Vagina (tissue), 2 donors: Measurements from ENCODE around the gene RRAS. TPM values are rescaled to one million over a fixed set of nuclear protein-coding genes. Genes with fewer than 3 reads are reported as not detected.

Experiments used
- DNase-seq, 2 donors: peaks; one replicate each; pipeline ENCODE4 v3.0.0-alpha.2; 2017; ENCODE audit errors: extremely low spot score in 2 of 2
- H3K27ac ChIP-seq: fragments of 200-600 bp; sonication (generic); one replicate; pipeline ENCODE4 v1.5.1; 2019
- H3K27me3 ChIP-seq: fragments of 200-600 bp; sonication (generic); one replicate; pipeline ENCODE4 v1.5.1; 2019
- H3K36me3 ChIP-seq, 2 donors: fragments of 200-600 bp; sonication (generic); one replicate each; pipeline ENCODE4 v1.5.1; 2017 to 2019
- H3K4me1 ChIP-seq: fragments of 200-600 bp; sonication (generic); one replicate; pipeline ENCODE4 v1.5.1; 2019
- H3K4me3 ChIP-seq, 2 donors: fragments of 200-600 bp; sonication (generic); 1 replicate in 1 of 2; 2 replicates in 1 of 2; pipeline ENCODE4 v1.5.1; 2016 to 2019
- H3K9me3 ChIP-seq: fragments of 200-600 bp; sonication (generic); one replicate; pipeline ENCODE4 v1.5.1; 2019
- CTCF ChIP-seq, 3 experiments: fragments of 450-650 bp in 2 of 3; fragments of 200-600 bp in 1 of 3; sonication (generic) in 1 of 3; IDR thresholded peaks; one replicate each; pipeline ENCODE4 v1.5.1; 2017 to 2019; ENCODE audit warnings: antibody characterized with exemption in 3 of 3, mild to moderate bottlenecking in 2 of 3, moderate library complexity in 2 of 3
- POLR2A ChIP-seq, 2 donors: fragments of 450-650 bp; IDR thresholded peaks; one replicate each; pipeline ENCODE4 v1.6.1; 2017; ENCODE audit warnings: antibody characterized with exemption in 2 of 2, mild to moderate bottlenecking in 2 of 2, moderate library complexity in 2 of 2
- POLR2AphosphoS5 ChIP-seq, 2 donors: sonication (generic); formaldehyde crosslinking; IDR thresholded peaks; one replicate each; pipeline ENCODE4 v1.9.0; 2017; ENCODE audit warnings: antibody characterized with exemption in 2 of 2, mild to moderate bottlenecking in 2 of 2, low read depth in 1 of 2; ENCODE audit not compliant: insufficient read depth in 1 of 2
- intact Hi-C: fragments of 100-400 bp; cut with DNase I; formaldehyde crosslinking; loops from one replicate; pipeline ENCODE4 v1.15.1; 2023
- total RNA-seq: library from RNA; depleted of rRNA; stranded (reverse); fragments of >200 nt; gene quantifications from one replicate; pipeline ENCODE4 v1.2.3, GENCODE V29; 2016

Gene RRAS
- total RNA-seq, 1 donor from 2014 or later = 112 TPM

DNA sequence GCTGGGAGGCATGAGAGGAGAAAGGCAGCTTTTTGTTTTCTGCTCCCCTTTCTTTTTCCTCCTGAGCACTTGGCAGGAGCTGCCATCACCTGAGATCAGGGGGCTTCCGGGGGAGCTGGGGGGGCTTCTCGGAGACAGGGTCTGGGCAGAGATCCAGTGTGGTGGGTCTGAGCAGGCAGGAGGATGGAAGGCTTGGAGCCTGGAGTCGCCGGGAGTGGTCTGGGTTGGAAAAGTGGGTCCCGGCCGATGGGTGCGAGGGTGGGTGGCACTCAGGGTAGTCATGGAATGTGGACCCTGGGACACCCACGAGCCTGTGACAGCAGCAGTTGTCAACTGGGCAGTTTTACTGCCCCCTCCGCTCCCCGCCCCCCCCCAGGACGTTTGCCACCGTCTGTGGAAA is 47.2 kb upstream of the RRAS start:
- no peak for DNase-seq
- intact Hi-C loops = no loop called here
- no peaks in the 10 kb centered on the region for H3K27me3 ChIP-seq
- H3K4me3 ChIP-seq = no peak overlapping the region
- peaks cover 21% of the 10 kb centered on the region for H3K4me1 ChIP-seq
- H3K9me3 ChIP-seq = no peaks in the 10 kb centered on the region
- peaks cover 0 to 46% of the 10 kb centered on the region in 2 donors for H3K36me3 ChIP-seq
- H3K27ac ChIP-seq = no peak overlapping the region
- no peak for TF ChIP-seq POLR2AphosphoS5 (IDR thresholded peaks at IDR 0.05; ENCODE audit: insufficient read depth in 1 of 2, low read depth in 1 of 2)
- no peak for TF ChIP-seq POLR2A (IDR thresholded peaks at IDR 0.05)
- TF ChIP-seq CTCF (IDR thresholded peaks at IDR 0.05) = no peak

GRCh38 chr19:49686503-49687088 is 46.7 kb upstream of the RRAS start:
- H3K27ac ChIP-seq = no peak overlapping the region
- no peaks in the 10 kb centered on the region for H3K9me3 ChIP-seq
- no peaks in the 10 kb centered on the region for H3K27me3 ChIP-seq
- H3K36me3 ChIP-seq = peaks cover 0 to 52% of the 10 kb centered on the region in 2 donors
- TF ChIP-seq POLR2AphosphoS5 (IDR thresholded peaks at IDR 0.05; ENCODE audit: insufficient read depth in 1 of 2, low read depth in 1 of 2) (no peak), POLR2A (IDR thresholded peaks at IDR 0.05) (no peak), CTCF (IDR thresholded peaks at IDR 0.05) (no peak)
- intact Hi-C loops = no loop called here
- H3K4me3 ChIP-seq = no peak overlapping the region
- H3K4me1 ChIP-seq = peaks cover 20% of the 10 kb centered on the region
- no peak for DNase-seq

DNA sequence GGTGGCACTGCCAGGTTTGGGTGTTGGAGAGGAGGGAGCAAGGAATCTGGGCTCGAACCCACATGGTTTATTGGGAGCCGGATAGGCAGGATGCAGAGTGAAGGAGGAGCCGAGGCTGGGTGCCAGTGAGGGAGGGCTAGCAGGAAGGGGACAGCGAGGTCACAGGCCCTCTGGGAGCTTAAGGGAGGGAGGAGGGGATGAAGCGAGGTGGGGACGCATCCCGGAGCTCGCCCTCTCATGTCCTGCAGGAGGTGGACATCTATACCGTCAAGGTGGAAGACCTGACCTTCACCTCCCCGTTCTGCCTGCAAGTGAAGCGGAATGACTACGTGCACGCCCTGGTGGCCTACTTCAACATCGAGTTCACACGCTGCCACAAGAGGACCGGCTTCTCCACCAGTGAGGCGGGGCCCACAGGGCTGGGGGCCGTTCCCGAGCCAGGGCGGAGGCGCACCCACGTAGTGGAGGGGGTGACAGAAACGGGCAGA is 45.9 kb upstream of the RRAS start:
- intact Hi-C loops = no loop called here
- Histone ChIP-seq H3K36me3 (peaks cover 0 to 58% of the 10 kb centered on the region in 2 donors), H3K27me3 (no peaks in the 10 kb centered on the region), H3K4me1 (peaks cover 22% of the 10 kb centered on the region), H3K4me3 (no peak overlapping the region), H3K9me3 (no peaks in the 10 kb centered on the region), H3K27ac (no peak overlapping the region)
- no peak for DNase-seq
- TF ChIP-seq POLR2A (IDR thresholded peaks at IDR 0.05) (no peak), CTCF (IDR thresholded peaks at IDR 0.05) (no peak), POLR2AphosphoS5 (IDR thresholded peaks at IDR 0.05; ENCODE audit: insufficient read depth in 1 of 2, low read depth in 1 of 2) (no peak)

GRCh38 chr19:49684983-49685553 is 45.1 kb upstream of the RRAS start:
- H3K27me3 ChIP-seq = no peaks in the 10 kb centered on the region
- no peak overlapping the region for H3K4me3 ChIP-seq
- H3K9me3 ChIP-seq = no peaks in the 10 kb centered on the region
- no peak for DNase-seq
- H3K27ac ChIP-seq = no peak overlapping the region
- TF ChIP-seq POLR2AphosphoS5 (IDR thresholded peaks at IDR 0.05; ENCODE audit: insufficient read depth in 1 of 2, low read depth in 1 of 2) = no peak
- no peak for TF ChIP-seq POLR2A (IDR thresholded peaks at IDR 0.05)
- no peak for TF ChIP-seq CTCF (IDR thresholded peaks at IDR 0.05)
- H3K36me3 ChIP-seq = peaks cover 0 to 58% of the 10 kb centered on the region in 2 donors
- intact Hi-C loops = no loop called here
- H3K4me1 ChIP-seq = peaks cover 27% of the 10 kb centered on the region
